ENCODE results near the gene SPHK1. TPM values are rescaled to one million over a fixed set of nuclear protein-coding genes. Genes with fewer than 3 reads are reported as not detected.

The SPHK1 gene
- total and polyA plus RNA-seq, 2 experiments from 2014 or later: 72.3 to 113 TPM

DNA sequence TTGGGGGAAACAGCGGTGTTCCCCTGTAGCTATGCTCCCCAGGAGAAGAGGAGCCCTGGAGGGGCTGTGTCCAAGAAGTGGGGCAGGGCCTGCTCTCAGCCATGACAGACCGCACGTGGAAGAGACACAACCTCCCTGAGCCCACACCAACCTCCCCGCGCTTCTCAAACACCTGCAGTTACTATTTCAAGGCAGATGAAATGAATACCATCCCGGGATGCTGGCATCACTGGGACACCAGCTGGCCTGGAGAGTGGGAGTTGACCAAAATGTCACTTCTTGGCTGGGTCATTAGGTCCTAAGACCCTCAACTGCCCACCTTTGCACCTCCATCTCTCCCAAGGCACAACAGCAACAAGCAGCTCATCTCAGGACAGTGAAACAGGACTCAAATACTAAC lies 32.0 kb downstream of the SPHK1 start:
- no peaks in the 10 kb centered on the region for H3F3A ChIP-seq (ENCODE audit: insufficient read depth)
- no peaks in the 10 kb centered on the region for H3K27me3 ChIP-seq (replicated peaks; ENCODE audit: insufficient read depth)
- H3K79me2 ChIP-seq (ENCODE audit: insufficient read depth): peaks cover 86% of the 10 kb centered on the region
- H3K27ac ChIP-seq: no peak overlapping the region
- H2AFZ ChIP-seq: no peak overlapping the region
- TF ChIP-seq EZH2phosphoT487 (IDR thresholded peaks at IDR 0.05; ENCODE audit: insufficient read depth, low read depth): no peak
- no peak for TF ChIP-seq EZH2 (IDR thresholded peaks at IDR 0.05; ENCODE audit: insufficient read depth, poor library complexity, severe bottlenecking)
- no peaks in the 10 kb centered on the region for H3K9me3 ChIP-seq (ENCODE audit: low read depth)
- DNase-seq: no peak
- in situ Hi-C loops (cut with MboI): no loop called here
- no peak overlapping the region for H3K4me3 ChIP-seq
- H3K4me1 ChIP-seq (ENCODE audit: insufficient read depth): peaks cover 6% of the 10 kb centered on the region; the same call in 1 of the 2 replicates
- no peaks in the 10 kb centered on the region for H4K20me1 ChIP-seq (ENCODE audit: insufficient read depth)
- H3K9ac ChIP-seq: no peak overlapping the region
- 96% methylated on average over 4 to 6 of the region's 6 CpGs for WGBS, 2 experiments (ENCODE audit: low coverage in 1 of 2, low lambda C conversion rate in 2 of 2, missing lambda C conversion rate in 2 of 2)
- no peaks in the 10 kb centered on the region for H3K36me3 ChIP-seq (ENCODE audit: low read depth)
- H3K4me2 ChIP-seq (ENCODE audit: unreplicated experiment): no peak overlapping the region
- no peaks in the 10 kb centered on the region for H3K9me2 ChIP-seq (ENCODE audit: insufficient read depth)

DNA sequence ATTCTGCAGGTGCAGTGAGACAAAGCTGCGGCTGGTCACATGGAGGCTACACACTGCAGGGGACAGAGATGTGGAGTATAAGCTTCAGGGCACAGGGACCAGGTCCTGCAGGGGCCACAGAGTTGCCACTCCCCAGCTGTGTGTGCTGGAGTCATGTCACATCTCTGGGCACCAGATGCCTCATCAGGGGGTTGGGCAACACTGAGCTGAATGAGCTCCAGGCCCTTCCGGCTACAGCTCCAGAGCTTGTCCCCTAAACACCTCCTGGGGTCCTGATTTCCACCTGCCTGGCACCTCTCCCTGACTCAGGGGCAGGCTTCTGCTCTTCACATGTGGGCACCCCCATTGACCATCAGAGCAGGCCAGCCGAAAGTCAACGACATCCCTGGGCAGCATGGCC lies 32.5 kb downstream of the SPHK1 start:
- no peak overlapping the region for H3K9ac ChIP-seq
- in situ Hi-C loops (cut with MboI): no loop called here

DNA sequence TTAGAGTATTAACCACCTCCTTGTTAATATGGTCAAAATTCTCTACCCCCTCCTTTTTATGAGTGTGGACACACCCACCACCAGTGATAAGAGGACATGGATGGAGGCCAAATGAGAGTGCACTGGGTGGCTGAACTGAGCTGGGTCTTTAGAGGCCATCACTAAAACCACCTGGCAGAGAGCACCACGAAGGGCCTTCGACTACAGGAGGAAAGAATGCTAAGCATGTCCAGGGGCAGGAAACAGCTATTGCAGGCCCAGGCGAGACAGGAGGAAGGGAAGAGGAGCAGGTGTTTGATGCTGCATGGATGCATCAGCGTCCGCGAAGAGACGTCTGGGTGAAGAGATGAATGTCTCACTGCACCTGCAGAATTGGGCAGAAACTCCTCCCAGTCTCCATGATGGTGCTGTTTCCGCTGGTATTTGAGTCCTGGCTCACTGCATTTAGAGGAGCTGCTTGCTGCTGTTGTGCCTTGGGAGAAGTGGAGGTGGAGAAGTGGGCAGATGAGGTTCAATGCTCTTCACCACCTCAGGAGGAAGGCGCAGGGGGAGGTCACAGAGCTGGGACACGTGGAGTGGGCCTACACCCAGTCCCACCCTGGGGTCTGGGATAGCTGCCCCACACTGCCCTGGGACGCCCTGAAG lies 33.2 kb downstream of the SPHK1 start:
- peaks cover 84% of the 10 kb centered on the region for H3K79me2 ChIP-seq (ENCODE audit: insufficient read depth)
- no peak overlapping the region for H3K4me2 ChIP-seq (ENCODE audit: unreplicated experiment)
- in situ Hi-C loops (cut with MboI): no loop called here
- no peaks in the 10 kb centered on the region for H3F3A ChIP-seq (ENCODE audit: insufficient read depth)
- H3K36me3 ChIP-seq (ENCODE audit: low read depth): no peaks in the 10 kb centered on the region
- H3K27ac ChIP-seq: no peak overlapping the region
- H4K20me1 ChIP-seq (ENCODE audit: insufficient read depth): no peaks in the 10 kb centered on the region
- H3K4me3 ChIP-seq: no peak overlapping the region
- no peaks in the 10 kb centered on the region for H3K27me3 ChIP-seq (replicated peaks; ENCODE audit: insufficient read depth)
- DNase-seq: no peak
- H3K9me2 ChIP-seq (ENCODE audit: insufficient read depth): no peaks in the 10 kb centered on the region
- no peak overlapping the region for H2AFZ ChIP-seq
- 85 to 88% methylated on average over 11 of the region's 11 CpGs for WGBS, 2 experiments (ENCODE audit: low coverage in 1 of 2, low lambda C conversion rate in 2 of 2, missing lambda C conversion rate in 2 of 2)
- H3K9me3 ChIP-seq (ENCODE audit: low read depth): no peaks in the 10 kb centered on the region
- no peak overlapping the region for H3K9ac ChIP-seq
- no peak for TF ChIP-seq EZH2phosphoT487 (IDR thresholded peaks at IDR 0.05; ENCODE audit: insufficient read depth, low read depth)
- no peak for TF ChIP-seq EZH2 (IDR thresholded peaks at IDR 0.05; ENCODE audit: insufficient read depth, poor library complexity, severe bottlenecking)
- peaks cover 6% of the 10 kb centered on the region; the same call in 1 of the 2 replicates for H3K4me1 ChIP-seq (ENCODE audit: insufficient read depth)

More for the DNA sequence above, 32.5 kb downstream of the SPHK1 start:
- Histone ChIP-seq H3K9me3 (ENCODE audit: low read depth) (no peaks in the 10 kb centered on the region), H4K20me1 (ENCODE audit: insufficient read depth) (no peaks in the 10 kb centered on the region), H3K4me3 (no peak overlapping the region), H3F3A (ENCODE audit: insufficient read depth) (no peaks in the 10 kb centered on the region), H3K9me2 (ENCODE audit: insufficient read depth) (no peaks in the 10 kb centered on the region), H2AFZ (no peak overlapping the region), H3K27me3 (replicated peaks; ENCODE audit: insufficient read depth) (no peaks in the 10 kb centered on the region), H3K27ac (no peak overlapping the region), H3K4me1 (ENCODE audit: insufficient read depth) (peaks cover 6% of the 10 kb centered on the region; the same call in 1 of the 2 replicates), H3K36me3 (ENCODE audit: low read depth) (no peaks in the 10 kb centered on the region), H3K79me2 (ENCODE audit: insufficient read depth) (peaks cover 86% of the 10 kb centered on the region), H3K4me2 (ENCODE audit: unreplicated experiment) (no peak overlapping the region)
- WGBS, 2 experiments (ENCODE audit: low coverage in 1 of 2, low lambda C conversion rate in 2 of 2, missing lambda C conversion rate in 2 of 2): 96% methylated on average over 4 of the region's 4 CpGs
- no peak for TF ChIP-seq EZH2 (IDR thresholded peaks at IDR 0.05; ENCODE audit: insufficient read depth, poor library complexity, severe bottlenecking)
- no peak for TF ChIP-seq EZH2phosphoT487 (IDR thresholded peaks at IDR 0.05; ENCODE audit: insufficient read depth, low read depth)
- DNase-seq: no peak

DNA sequence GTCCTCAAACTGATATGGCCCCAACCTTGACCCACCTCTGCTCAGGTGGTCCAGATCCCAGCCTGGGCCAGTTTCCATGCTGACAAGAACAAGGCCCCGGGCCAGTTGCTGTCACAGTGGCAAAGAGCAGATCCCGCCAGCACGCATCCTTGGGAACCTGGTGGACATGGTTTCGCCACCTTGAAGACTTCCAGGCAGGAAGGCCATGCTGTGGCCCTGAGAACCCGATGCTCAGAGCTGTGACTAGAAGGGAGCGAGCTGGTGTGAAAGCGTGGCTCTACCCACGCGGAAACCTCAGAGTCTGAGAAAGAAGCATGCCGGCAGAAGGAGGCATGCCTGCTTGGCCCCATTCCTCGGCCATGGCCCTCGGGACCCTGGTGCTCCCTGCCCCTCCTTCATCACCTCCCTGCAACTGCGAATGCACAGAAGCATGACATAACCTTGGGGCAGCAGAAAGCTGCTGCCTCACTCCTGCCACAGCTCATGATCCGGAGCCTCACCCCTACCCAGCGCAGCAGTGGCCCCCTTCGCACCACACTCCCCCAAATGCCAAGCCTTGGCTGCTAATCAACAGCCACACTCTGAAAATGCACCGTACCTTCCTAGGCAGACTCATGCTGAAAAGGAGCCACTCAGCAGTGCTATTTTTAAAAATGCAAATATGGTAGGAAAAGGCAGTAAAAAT lies 35.3 kb downstream of the SPHK1 start:
- Histone ChIP-seq H3K36me3 (ENCODE audit: low read depth) (no peaks in the 10 kb centered on the region), H3K27ac (no peak overlapping the region), H3K9ac (no peak overlapping the region), H3K9me2 (ENCODE audit: insufficient read depth) (no peaks in the 10 kb centered on the region), H3K4me2 (ENCODE audit: unreplicated experiment) (no peak overlapping the region), H3K27me3 (replicated peaks; ENCODE audit: insufficient read depth) (no peaks in the 10 kb centered on the region), H4K20me1 (ENCODE audit: insufficient read depth) (no peaks in the 10 kb centered on the region), H3K4me1 (ENCODE audit: insufficient read depth) (peaks cover under 1% of the 10 kb centered on the region; the same call in 1 of the 2 replicates), H3F3A (ENCODE audit: insufficient read depth) (no peaks in the 10 kb centered on the region), H3K79me2 (ENCODE audit: insufficient read depth) (peaks cover 85% of the 10 kb centered on the region), H2AFZ (no peak overlapping the region), H3K4me3 (no peak overlapping the region), H3K9me3 (ENCODE audit: low read depth) (no peaks in the 10 kb centered on the region)
- in situ Hi-C loops (cut with MboI): no loop called here
- WGBS, 2 experiments (ENCODE audit: low coverage in 1 of 2, low lambda C conversion rate in 2 of 2, missing lambda C conversion rate in 2 of 2): 91 to 93% methylated on average over 16 to 17 of the region's 17 CpGs
- DNase-seq: no peak
- no peak for TF ChIP-seq EZH2 (IDR thresholded peaks at IDR 0.05; ENCODE audit: insufficient read depth, poor library complexity, severe bottlenecking)
